HCT116 (cell line): Measurements from ENCODE around the gene SLX1A.
"Not testable (repeated sequence)": the region's sequence is repeated elsewhere in the genome, so short reads cannot be mapped to it uniquely, and the experiment has no call there.

Experiments
- CTCF ChIP-seq, 3 experiments: fragments of 200-600 bp in 1 of 3; sonication (generic) in 1 of 3; IDR thresholded peaks in 2 of 3; conservative IDR thresholded peaks in 1 of 3; 2 replicates each; pipeline ENCODE4 v1.5.1; 2012 to 2017; ENCODE audit warnings: low read depth in 2 of 3, low read length in 2 of 3, antibody characterized with exemption in 1 of 3, borderline replicate concordance in 1 of 3, control low read depth in 1 of 3, mild to moderate bottlenecking in 1 of 3, mixed read lengths in 1 of 3, mixed run types in 1 of 3, moderate library complexity in 1 of 3; ENCODE audit not compliant: insufficient read depth in 1 of 3
- EZH2 ChIP-seq: fragments of 200-600 bp; sonication (generic); IDR thresholded peaks from 2 replicates; pipeline ENCODE4 v1.6.1; 2017; ENCODE audit warnings: antibody characterized with exemption, mixed run types
- MAX ChIP-seq: IDR thresholded peaks from 2 replicates; pipeline ENCODE4 v1.6.1; 2012
- POLR2A ChIP-seq: IDR thresholded peaks from 2 replicates; pipeline ENCODE4 v1.7.0; 2011; ENCODE audit warnings: borderline replicate concordance; ENCODE audit not compliant: insufficient read depth, insufficient read length; ENCODE audit errors: extremely low read depth
- ZFX ChIP-seq: fragments of 450-650 bp; IDR thresholded peaks from 2 replicates; pipeline ENCODE4 v1.6.1; 2017

DNA sequence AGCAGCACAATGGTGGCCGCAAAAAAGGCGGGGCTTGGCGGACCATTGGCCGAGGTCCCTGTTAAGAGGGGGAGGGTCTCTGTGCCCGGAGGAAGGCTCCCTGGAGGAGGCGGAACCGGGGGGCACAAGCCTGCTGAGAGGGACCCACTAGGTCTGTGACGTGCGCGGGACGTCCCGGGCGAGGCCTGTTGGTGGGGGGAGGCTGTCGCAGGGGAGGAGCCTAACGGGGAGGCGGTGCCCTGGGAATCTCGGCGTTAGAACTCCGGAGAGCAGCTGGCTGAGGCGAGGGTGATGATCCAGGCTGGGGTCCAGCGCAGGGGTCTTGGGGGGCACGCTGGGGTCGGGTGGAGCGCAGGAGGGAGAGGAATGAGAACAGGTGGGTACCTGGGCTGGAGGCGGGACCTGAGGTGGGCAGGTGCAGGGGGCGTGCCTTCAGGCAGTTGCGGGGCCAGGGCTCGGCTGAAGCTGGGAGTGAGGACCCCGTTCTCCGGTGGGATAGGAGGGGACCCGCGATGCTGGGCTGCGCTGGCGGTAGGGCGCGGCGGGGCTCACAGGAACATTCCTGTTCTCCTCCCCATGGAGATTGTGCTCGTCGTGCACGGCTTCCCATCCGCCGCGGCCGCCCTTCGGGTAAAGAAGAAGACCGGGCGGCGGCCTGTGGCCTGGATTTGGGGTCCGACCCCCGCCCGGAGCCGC is 12.0 kb downstream of the SLX1A start:
- TF ChIP-seq CTCF (IDR thresholded peaks at IDR 0.05 in 2 of 3, conservative IDR thresholded peaks at IDR 0.05 in 1 of 3; ENCODE audit: borderline replicate concordance in 1 of 3, insufficient read depth in 1 of 3, low read depth in 2 of 3, low read length in 2 of 3); MAX; EZH2; POLR2A; ZFX: not testable (repeated sequence)
